CD8-positive, alpha-beta memory T cell (primary cell): ENCODE results near the gene MT1M. TPM values are rescaled to one million over a fixed set of nuclear protein-coding genes. Genes with fewer than 3 reads are reported as not detected.

Experiments
- CTCF ChIA-PET: fragments of 350-600 bp; sonication (Branson Sonifier 250); formaldehyde crosslinking; loops from one replicate; lab custom pipeline; 2021; ENCODE audit warnings: antibody characterized with exemption; lab: Charles Lee
- POLR2A ChIA-PET: fragments of 350-600 bp; sonication (Branson Sonifier 250); formaldehyde crosslinking; loops from one replicate; lab custom pipeline; 2021; ENCODE audit warnings: antibody characterized with exemption; lab: Charles Lee
- DNase-seq, 5 donors: peaks; one replicate each; pipeline versions ENCODE4 v3.0.0 to v3.0.0-alpha.2; 2020 to 2022; ENCODE audit warnings: mixed read lengths in 1 of 5
- H3K27ac ChIP-seq: one replicate; pipeline ENCODE4 v1.7.0; 2013; ENCODE audit warnings: low read depth, mild to moderate bottlenecking, low read length, moderate library complexity
- H3K27me3 ChIP-seq: 2 replicates; pipeline ENCODE4 v1.7.0; 2013; ENCODE audit warnings: low read length, mild to moderate bottlenecking; ENCODE audit not compliant: insufficient read depth, poor library complexity, severe bottlenecking
- H3K36me3 ChIP-seq: 2 replicates; pipeline ENCODE4 v1.7.0; 2013; ENCODE audit warnings: mild to moderate bottlenecking, low read length, moderate library complexity; ENCODE audit not compliant: insufficient read depth
- H3K4me1 ChIP-seq: 2 replicates; pipeline ENCODE4 v1.7.0; 2013; ENCODE audit warnings: mild to moderate bottlenecking, low read length, moderate library complexity; ENCODE audit not compliant: insufficient read depth
- H3K4me3 ChIP-seq: 2 replicates; pipeline ENCODE4 v1.7.0; 2013; ENCODE audit warnings: mild to moderate bottlenecking, low read length
- H3K9me3 ChIP-seq: 2 replicates; pipeline ENCODE4 v1.7.0; 2013; ENCODE audit warnings: mild to moderate bottlenecking, low read length
- H3K27ac Mint-ChIP-seq, 8 donors: one replicate each; pipeline ENCODE4 v1.8.0; 2020 to 2021; ENCODE audit warnings: mixed read lengths in 8 of 8, mild to moderate bottlenecking in 6 of 8, inconsistent platforms in 3 of 8, moderate library complexity in 3 of 8
- H3K27me3 Mint-ChIP-seq, 2 donors: one replicate each; pipeline ENCODE4 v1.8.0; 2020 to 2021; ENCODE audit warnings: mixed read lengths in 2 of 2, mild to moderate bottlenecking in 1 of 2, moderate library complexity in 1 of 2
- H3K36me3 Mint-ChIP-seq, 3 donors: one replicate each; pipeline ENCODE4 v1.8.0; 2020 to 2021; ENCODE audit warnings: mixed read lengths in 3 of 3, inconsistent platforms in 1 of 3, mild to moderate bottlenecking in 1 of 3
- H3K4me1 Mint-ChIP-seq, 3 donors: one replicate each; pipeline ENCODE4 v1.8.0; 2020 to 2021; ENCODE audit warnings: mixed read lengths in 3 of 3, inconsistent platforms in 1 of 3, mild to moderate bottlenecking in 1 of 3
- H3K4me3 Mint-ChIP-seq, 7 donors: one replicate each; pipeline ENCODE4 v1.8.0; 2020 to 2021; ENCODE audit warnings: mixed read lengths in 7 of 7, mild to moderate bottlenecking in 6 of 7, moderate library complexity in 4 of 7, inconsistent platforms in 2 of 7
- H3K9me3 Mint-ChIP-seq, 5 donors: one replicate each; pipeline ENCODE4 v1.8.0; 2020 to 2022; ENCODE audit warnings: mixed read lengths in 5 of 5, mild to moderate bottlenecking in 3 of 5, moderate library complexity in 2 of 5, inconsistent platforms in 1 of 5
- polyA plus RNA-seq: library from polyadenylated mRNA; unstranded; fragments of 300-500 nt; fragmentation: Illumina TruSeq; gene quantifications from one replicate; pipeline ENCODE4 v1.2.3, GENCODE V29; 2021
- total RNA-seq, 2 experiments: library from RNA; stranded (reverse); gene quantifications; one replicate each; pipeline ENCODE4 v1.2.3, GENCODE V29; 2021

Gene MT1M
- total and polyA plus RNA-seq, 3 experiments from 2014 or later = not detected

DNA sequence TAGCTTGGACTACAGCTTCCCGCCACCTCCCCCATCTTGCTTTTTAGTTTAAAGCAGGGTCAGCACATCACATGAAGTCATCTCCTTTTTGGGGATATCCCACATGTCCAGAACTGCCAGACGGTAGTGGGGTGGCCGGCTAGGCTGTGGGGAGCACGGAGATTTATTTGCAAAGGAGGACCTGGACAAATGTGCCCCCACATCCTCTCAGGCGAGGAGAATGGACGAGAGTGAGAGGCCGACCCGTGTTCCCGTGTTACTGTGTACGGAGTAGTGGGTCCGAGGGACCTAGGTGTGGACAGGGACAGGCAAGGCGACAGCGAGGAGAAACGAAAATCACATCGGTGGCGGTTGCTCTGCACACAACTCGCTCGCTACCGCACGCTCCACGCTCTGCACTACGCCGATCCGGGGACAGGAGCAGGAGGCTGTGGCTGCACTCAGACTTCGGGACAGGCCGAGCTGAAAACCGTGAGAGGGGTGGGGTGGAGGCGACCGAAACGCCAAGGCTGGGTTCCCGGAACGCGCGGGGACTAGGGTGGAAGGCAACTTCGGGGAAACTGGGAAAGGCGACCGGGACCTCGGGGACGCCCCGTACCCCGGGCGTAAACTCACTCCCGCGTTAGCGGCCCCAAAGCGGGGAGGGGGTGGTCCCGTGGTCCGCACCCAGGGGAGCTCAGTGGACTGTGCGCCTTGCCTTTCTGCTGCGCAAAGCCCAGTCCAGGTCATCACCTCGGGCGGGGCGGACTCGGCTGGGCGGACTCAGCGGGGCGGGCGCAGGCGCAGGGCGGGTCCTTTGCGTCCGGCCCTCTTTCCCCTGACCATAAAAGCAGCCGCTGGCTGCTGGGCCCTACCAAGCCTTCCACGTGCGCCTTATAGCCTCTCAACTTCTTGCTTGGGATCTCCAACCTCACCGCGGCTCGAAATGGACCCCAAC lies 5.6 kb downstream of the MT1M start, which contains the start of gene MT1A:
TSS of gene MT1A (plus strand) at position 853 of the 937 bp plus-strand sequence. CDS start at position 926, 73 bp downstream.
- ChIA-PET POLR2A (no interaction called here), CTCF (interaction anchor here (1.8 kb wide), 1 partner anchor 14 kb away, joined by 4 read pairs; no protein-coding TSS in a partner anchor)
- Histone ChIP-seq H3K36me3 (no peaks in the 10 kb centered on the region), H3K4me3 (no peak within 1 kb of the TSS), H3K27me3 (peaks cover 62% of the 10 kb centered on the region), H3K27ac (no peak within 1 kb of the TSS), H3K4me1 (peaks cover 23% of the 10 kb centered on the region), H3K9me3 (no peaks in the 10 kb centered on the region)
- H3K4me3 Mint-ChIP-seq = peak within 1 kb of the TSS; percentile 19 to 82 (median 54)
- no peak for DNase-seq
- H3K27me3 Mint-ChIP-seq = peaks cover 60 to 76% of the 10 kb centered on the region in 2 donors
- no peaks in the 10 kb centered on the region for H3K9me3 Mint-ChIP-seq
- no peak within 1 kb of the TSS for H3K27ac Mint-ChIP-seq
- peaks cover 24 to 48% (median 39%) of the 10 kb centered on the region in 3 donors for H3K4me1 Mint-ChIP-seq
- H3K36me3 Mint-ChIP-seq = no peaks in the 10 kb centered on the region

DNA sequence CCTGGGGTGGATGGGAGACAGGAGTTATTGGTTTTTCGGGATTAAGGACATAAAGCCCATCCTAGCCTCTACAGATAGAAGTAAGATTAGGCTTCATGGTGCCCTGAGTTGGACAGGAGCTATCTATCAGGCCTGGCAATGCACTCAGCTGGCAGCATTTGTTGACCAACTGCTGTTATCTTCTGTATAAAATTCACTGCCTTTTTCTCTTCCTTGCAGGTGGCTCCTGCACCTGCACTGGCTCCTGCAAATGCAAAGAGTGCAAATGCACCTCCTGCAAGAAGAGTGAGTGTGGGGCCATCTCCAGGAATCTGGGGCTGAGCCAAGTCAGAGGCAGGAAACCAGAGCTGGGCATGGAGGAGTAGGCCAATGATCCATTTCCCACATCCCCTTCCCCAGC lies 6.6 kb downstream of the MT1M start:
- peaks cover 50 to 66% of the 10 kb centered on the region in 2 donors for H3K27me3 Mint-ChIP-seq
- POLR2A ChIA-PET = no interaction called here

DNA sequence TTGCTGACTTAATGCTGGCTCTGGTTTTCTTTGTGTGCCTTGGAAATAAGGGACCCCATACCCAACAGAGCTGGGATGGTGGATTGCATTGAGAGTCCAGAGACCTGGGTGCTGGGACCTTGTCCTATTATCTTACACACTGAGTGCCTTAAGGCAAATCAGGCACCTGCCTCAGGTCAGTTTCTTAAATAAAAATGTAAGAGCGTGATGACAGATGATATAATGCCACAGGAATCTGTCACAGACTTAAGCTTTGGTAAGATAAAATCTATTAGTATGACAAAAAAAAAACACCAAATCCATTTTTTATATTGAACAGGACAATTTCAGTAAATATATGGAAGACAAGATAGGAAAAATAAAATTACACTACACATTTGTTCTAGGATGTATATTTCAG lies 7.6 kb downstream of the MT1M start:
- no peaks in the 10 kb centered on the region for H3K36me3 Mint-ChIP-seq
- Histone ChIP-seq H3K4me1 (peaks cover 30% of the 10 kb centered on the region), H3K4me3 (no peak overlapping the region), H3K27ac (no peak overlapping the region), H3K9me3 (no peaks in the 10 kb centered on the region), H3K36me3 (no peaks in the 10 kb centered on the region), H3K27me3 (peaks cover 42% of the 10 kb centered on the region)
- no peaks in the 10 kb centered on the region for H3K9me3 Mint-ChIP-seq
- peaks cover 31 to 53% (median 50%) of the 10 kb centered on the region in 3 donors for H3K4me1 Mint-ChIP-seq
- ChIA-PET CTCF (interaction anchor here (1.8 kb wide), 1 partner anchor 16 kb away, joined by 4 read pairs; no protein-coding TSS in a partner anchor), POLR2A (no interaction called here)
- no peak for DNase-seq
- no peak overlapping the region for H3K4me3 Mint-ChIP-seq
- no peak overlapping the region for H3K27ac Mint-ChIP-seq
- peaks cover 40 to 58% of the 10 kb centered on the region in 2 donors for H3K27me3 Mint-ChIP-seq

More for the DNA sequence above, 6.6 kb downstream of the MT1M start:
- no peak overlapping the region for H3K27ac ChIP-seq
- no peak for DNase-seq
- no peak overlapping the region for H3K4me3 Mint-ChIP-seq
- H3K27me3 ChIP-seq = peaks cover 52% of the 10 kb centered on the region
- no peaks in the 10 kb centered on the region for H3K36me3 ChIP-seq
- H3K4me1 Mint-ChIP-seq = peaks cover 33 to 56% (median 48%) of the 10 kb centered on the region in 3 donors
- H3K9me3 ChIP-seq = no peaks in the 10 kb centered on the region
- peaks cover 30% of the 10 kb centered on the region for H3K4me1 ChIP-seq
- CTCF ChIA-PET = interaction anchor here (1.8 kb wide), 1 partner anchor 15 kb away, joined by 4 read pairs; no protein-coding TSS in a partner anchor
- H3K4me3 ChIP-seq = no peak overlapping the region
- H3K27ac Mint-ChIP-seq = no peak overlapping the region
- no peaks in the 10 kb centered on the region for H3K9me3 Mint-ChIP-seq
- no peaks in the 10 kb centered on the region for H3K36me3 Mint-ChIP-seq

DNA sequence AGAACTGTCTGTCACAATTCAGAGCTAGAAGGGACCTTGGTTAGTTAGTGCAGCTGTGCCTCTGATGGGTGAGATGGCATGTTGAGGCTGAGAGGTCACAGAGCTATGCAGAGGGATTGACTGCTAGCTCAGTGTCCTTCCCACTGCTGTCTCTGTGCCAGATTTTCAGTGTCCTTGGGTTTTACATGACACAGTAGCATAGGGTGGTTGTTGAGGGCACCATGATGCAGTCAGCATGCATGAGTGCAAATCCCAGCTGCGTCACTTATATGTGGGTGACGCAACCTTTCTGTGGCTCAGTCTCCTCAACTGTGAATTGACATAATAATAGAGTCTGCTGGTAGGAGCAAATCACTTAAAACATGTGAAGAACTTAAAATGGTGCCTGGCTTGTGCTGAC lies 8.7 kb downstream of the MT1M start:
- Histone ChIP-seq H3K4me1 (peaks cover 21% of the 10 kb centered on the region), H3K9me3 (no peaks in the 10 kb centered on the region), H3K27me3 (peaks cover 33% of the 10 kb centered on the region), H3K36me3 (no peaks in the 10 kb centered on the region), H3K4me3 (no peak overlapping the region), H3K27ac (no peak overlapping the region)
- ChIA-PET CTCF (no interaction called here), POLR2A (no interaction called here)
- H3K4me3 Mint-ChIP-seq = no peak overlapping the region
- no peaks in the 10 kb centered on the region for H3K9me3 Mint-ChIP-seq
- no peak overlapping the region for H3K27ac Mint-ChIP-seq
- H3K4me1 Mint-ChIP-seq = peaks cover 25 to 45% (median 44%) of the 10 kb centered on the region in 3 donors
- peaks cover 34 to 50% of the 10 kb centered on the region in 2 donors for H3K27me3 Mint-ChIP-seq
- H3K36me3 Mint-ChIP-seq = no peaks in the 10 kb centered on the region
- DNase-seq = no peak

DNA sequence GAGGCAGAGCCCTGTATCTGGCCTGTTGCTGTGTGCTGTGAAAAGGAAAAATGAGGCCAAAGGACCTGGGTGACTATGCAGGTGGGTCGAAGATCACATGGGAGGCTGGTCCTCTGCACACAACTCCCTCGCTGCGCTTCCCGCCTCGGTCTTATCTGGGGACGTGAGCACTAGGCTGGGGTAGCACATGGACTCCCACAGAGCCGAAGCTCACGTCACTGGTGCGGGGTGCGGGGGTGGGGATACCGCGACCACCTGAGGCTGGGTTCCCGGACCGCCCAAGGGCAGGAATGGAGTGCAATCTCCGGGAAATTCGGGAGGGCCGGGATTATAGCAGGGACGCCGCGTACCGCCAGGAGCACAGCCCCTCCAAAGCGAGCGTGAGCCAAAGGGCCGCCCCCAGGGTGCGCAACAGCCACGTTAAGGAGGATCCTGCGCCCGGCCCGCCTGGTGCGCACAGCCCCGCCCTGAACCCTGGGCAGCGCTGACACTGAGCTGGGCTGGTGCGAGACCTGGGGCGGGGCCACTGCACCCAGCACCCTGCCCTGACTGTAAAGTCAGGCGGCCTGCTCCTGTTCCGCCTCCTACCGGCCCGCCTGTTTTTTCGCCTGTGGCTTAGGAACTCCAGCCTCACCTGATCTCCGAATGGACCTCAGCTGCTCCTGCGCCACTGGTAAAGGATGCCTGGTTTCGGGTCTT lies 10.8 kb downstream of the MT1M start:
- H3K4me3 ChIP-seq = peak overlapping the region; percentile 40
- peaks cover 16% of the 10 kb centered on the region for H3K4me1 ChIP-seq
- CTCF ChIA-PET = interaction anchor here (0.8 to 2.5 kb wide), 26 partner anchors 9 to 288 kb away, joined by 3 to 18 read pairs (median 5); partner anchors contain the start of genes HERPUD1, MT1H and MT1X
- Mint-ChIP-seq H3K4me3 (peak overlapping the region; percentile 75 to 89 (median 81)), H3K36me3 (no peaks in the 10 kb centered on the region), H3K9me3 (no peaks in the 10 kb centered on the region), H3K27me3 (peaks cover 22 to 30% of the 10 kb centered on the region in 2 donors), H3K27ac (peak overlapping the region in 7 of 8 donors; percentile 46 to 92 (median 85)), H3K4me1 (peaks cover 20 to 32% (median 26%) of the 10 kb centered on the region in 3 donors)
- no peaks in the 10 kb centered on the region for H3K9me3 ChIP-seq
- DNase-seq = peak; percentile 66 to 87 (median 74)
- POLR2A ChIA-PET = interaction anchor here (0.7 to 1.6 kb wide), 8 partner anchors 9 to 124 kb away, joined by 3 to 5 read pairs (median 4); partner anchors contain the start of genes MT1E, MT1F and MT2A
- H3K27ac ChIP-seq = no peak overlapping the region
- no peaks in the 10 kb centered on the region for H3K36me3 ChIP-seq
- peaks cover 17% of the 10 kb centered on the region for H3K27me3 ChIP-seq

DNA sequence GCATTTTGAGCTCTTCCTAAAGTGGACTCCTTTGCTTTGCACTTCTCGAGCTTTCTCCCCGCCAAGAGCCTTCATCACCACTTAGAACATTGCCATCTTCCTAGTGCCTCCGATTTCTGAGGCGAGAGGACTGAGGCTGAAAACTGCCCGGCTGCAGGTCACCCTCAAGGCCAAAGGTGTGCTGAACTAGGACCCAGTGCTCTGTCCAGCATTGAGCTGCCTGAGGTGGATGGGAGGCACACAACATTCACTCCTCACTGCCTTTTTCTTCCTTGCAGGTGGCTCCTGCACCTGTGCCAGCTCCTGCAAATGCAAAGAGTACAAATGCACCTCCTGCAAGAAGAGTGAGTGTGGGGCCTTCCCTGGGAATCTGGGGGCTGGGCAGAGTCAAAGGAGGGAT lies 11.4 kb downstream of the MT1M start:
- Mint-ChIP-seq H3K27ac (peak overlapping the region; percentile 46 to 92 (median 82)), H3K4me3 (peak overlapping the region; percentile 75 to 89 (median 81)), H3K36me3 (no peaks in the 10 kb centered on the region), H3K27me3 (peaks cover 18 to 26% of the 10 kb centered on the region in 2 donors), H3K9me3 (no peaks in the 10 kb centered on the region), H3K4me1 (peaks cover 18 to 28% (median 22%) of the 10 kb centered on the region in 3 donors)
- ChIA-PET POLR2A (interaction anchor here (0.9 to 1.6 kb wide), 7 partner anchors 13 to 125 kb away, joined by 3 to 5 read pairs (median 4); partner anchors contain the start of genes MT1E, MT1F and MT2A), CTCF (interaction anchor here (0.8 to 2.5 kb wide), 24 partner anchors 9 to 288 kb away, joined by 3 to 18 read pairs (median 5); partner anchors contain the start of genes HERPUD1, MT1H and MT1X)
- no peak for DNase-seq
- Histone ChIP-seq H3K9me3 (no peaks in the 10 kb centered on the region), H3K27me3 (peaks cover 11% of the 10 kb centered on the region), H3K36me3 (no peaks in the 10 kb centered on the region), H3K27ac (peak overlapping the region; percentile 18), H3K4me1 (peaks cover 16% of the 10 kb centered on the region), H3K4me3 (peak overlapping the region; percentile 40)

DNA sequence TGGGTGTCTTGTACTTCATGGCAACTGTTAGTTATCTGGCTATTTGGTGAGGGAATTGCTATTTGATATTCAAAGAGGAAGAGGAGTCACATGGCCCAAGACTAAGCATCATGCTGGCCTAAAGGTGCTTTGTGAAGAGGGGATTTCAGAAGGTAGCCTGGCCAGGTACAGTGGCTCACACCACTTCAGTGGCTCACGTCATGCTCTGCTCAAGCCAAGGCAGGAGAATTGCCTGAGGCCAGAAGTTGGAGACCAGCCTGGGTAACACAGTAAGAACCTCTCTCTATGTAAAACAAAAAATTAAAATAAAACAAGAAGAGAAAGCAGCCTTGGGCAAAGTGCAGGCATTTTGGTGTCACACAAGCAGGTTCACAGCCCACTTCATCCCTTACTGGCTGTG lies 12.9 kb downstream of the MT1M start:
- no peak overlapping the region for H3K27ac ChIP-seq
- no peaks in the 10 kb centered on the region for H3K9me3 ChIP-seq
- H3K4me3 Mint-ChIP-seq = no peak overlapping the region
- H3K27ac Mint-ChIP-seq = no peak overlapping the region
- no peak for DNase-seq
- H3K4me1 ChIP-seq = peaks cover 16% of the 10 kb centered on the region
- POLR2A ChIA-PET = no interaction called here
- peaks cover 6 to 20% of the 10 kb centered on the region in 2 donors for H3K27me3 Mint-ChIP-seq
- H3K27me3 ChIP-seq = no peaks in the 10 kb centered on the region
- no peaks in the 10 kb centered on the region for H3K36me3 ChIP-seq
- peaks cover 18 to 28% (median 22%) of the 10 kb centered on the region in 3 donors for H3K4me1 Mint-ChIP-seq
- no peaks in the 10 kb centered on the region for H3K36me3 Mint-ChIP-seq
- H3K4me3 ChIP-seq = no peak overlapping the region
- H3K9me3 Mint-ChIP-seq = no peaks in the 10 kb centered on the region
- CTCF ChIA-PET = no interaction called here
